A549 (cell line): ENCODE data around the gene APOBEC3B.
"Not testable (repeated sequence)": the region's sequence is repeated elsewhere in the genome, so short reads cannot be mapped to it uniquely, and the experiment has no call there.

Source experiments
- HMGXB4 ChIP-seq: fragments of 250-450 bp; sonication (Bioruptor Pico); IDR thresholded peaks from 2 replicates; pipeline ENCODE4 v1.5.0; 2021; ENCODE audit warnings: mild to moderate bottlenecking, moderate library complexity, borderline replicate concordance
- HOXA7 ChIP-seq: fragments of 250-450 bp; sonication (Bioruptor Pico); IDR thresholded peaks from 2 replicates; pipeline ENCODE4 v1.5.0; 2020; ENCODE audit warnings: mild to moderate bottlenecking, moderate library complexity
- PHF8 ChIP-seq: fragments of 200-600 bp; sonication (generic); IDR thresholded peaks from 2 replicates; pipeline ENCODE4 v1.6.1; 2016; ENCODE audit warnings: low read depth, mild to moderate bottlenecking, antibody characterized with exemption, moderate library complexity, borderline replicate concordance
- RAD21 ChIP-seq, 2 experiments: fragments of >200 bp in 1 of 2; sonication (Bioruptor Twin) in 1 of 2; formaldehyde crosslinking in 1 of 2; IDR thresholded peaks in 1 of 2; conservative IDR thresholded peaks in 1 of 2; 2 replicates in 1 of 2; 3 replicates in 1 of 2; pipeline ENCODE4 v1.6.1; 2012 to 2018; ENCODE audit warnings: inconsistent platforms in 1 of 2
- RFX5 ChIP-seq: fragments of 450-650 bp; IDR thresholded peaks from 2 replicates; pipeline ENCODE4 v1.7.1; 2014; ENCODE audit warnings: antibody characterized with exemption, mild to moderate bottlenecking, moderate library complexity
- TF ChIP-seq, protein P1 (sequence below): fragments of >200 bp; sonication (Bioruptor Twin); formaldehyde crosslinking; IDR thresholded peaks from 3 replicates; pipeline ENCODE4 v1.5.1; 2016
- TF ChIP-seq, protein P2 (sequence below): fragments of 200-600 bp; sonication (generic); IDR thresholded peaks from 2 replicates; pipeline ENCODE4 v1.6.1; 2016; ENCODE audit warnings: antibody characterized with exemption, mild to moderate bottlenecking, moderate library complexity

DNA sequence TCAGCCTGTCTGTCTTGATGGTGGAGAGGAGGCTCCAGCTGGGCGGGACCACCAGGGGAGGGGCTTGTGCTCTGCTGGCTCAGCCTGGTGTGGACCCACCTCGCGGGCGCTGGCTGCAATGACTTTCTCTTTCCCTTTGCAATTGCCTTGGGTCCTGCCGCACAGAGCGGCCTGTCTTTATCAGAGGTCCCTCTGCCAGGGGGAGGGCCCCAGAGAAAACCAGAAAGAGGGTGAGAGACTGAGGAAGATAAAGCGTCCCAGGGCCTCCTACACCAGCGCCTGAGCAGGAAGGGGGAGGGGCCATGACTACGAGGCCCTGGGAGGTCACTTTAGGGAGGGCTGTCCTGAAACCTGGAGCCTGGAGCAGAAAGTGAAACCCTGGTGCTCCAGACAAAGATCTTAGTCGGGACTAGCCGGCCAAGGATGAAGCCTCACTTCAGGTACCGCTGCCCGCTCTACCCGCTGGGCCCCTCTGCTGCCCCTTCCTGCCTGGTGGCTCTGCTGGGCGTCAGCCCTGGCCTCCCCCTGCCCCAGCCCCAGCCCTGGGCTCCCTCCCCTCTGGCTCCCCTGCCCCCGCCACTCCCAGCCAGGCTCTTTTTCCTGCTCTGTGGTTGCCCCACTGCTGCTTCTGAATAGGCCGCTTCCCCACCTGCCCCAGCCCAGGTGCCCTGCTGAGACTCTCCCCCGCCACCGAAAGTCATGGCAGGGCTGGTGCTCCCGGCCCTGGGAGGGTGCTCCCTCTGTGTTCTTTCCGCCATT is 58.6 kb downstream of the APOBEC3B start, which contains the start of gene APOBEC3F:
- TF ChIP-seq, protein P1, sequence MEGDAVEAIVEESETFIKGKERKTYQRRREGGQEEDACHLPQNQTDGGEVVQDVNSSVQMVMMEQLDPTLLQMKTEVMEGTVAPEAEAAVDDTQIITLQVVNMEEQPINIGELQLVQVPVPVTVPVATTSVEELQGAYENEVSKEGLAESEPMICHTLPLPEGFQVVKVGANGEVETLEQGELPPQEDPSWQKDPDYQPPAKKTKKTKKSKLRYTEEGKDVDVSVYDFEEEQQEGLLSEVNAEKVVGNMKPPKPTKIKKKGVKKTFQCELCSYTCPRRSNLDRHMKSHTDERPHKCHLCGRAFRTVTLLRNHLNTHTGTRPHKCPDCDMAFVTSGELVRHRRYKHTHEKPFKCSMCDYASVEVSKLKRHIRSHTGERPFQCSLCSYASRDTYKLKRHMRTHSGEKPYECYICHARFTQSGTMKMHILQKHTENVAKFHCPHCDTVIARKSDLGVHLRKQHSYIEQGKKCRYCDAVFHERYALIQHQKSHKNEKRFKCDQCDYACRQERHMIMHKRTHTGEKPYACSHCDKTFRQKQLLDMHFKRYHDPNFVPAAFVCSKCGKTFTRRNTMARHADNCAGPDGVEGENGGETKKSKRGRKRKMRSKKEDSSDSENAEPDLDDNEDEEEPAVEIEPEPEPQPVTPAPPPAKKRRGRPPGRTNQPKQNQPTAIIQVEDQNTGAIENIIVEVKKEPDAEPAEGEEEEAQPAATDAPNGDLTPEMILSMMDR: not testable (repeated sequence)
- TF ChIP-seq RFX5; PHF8; HMGXB4 (CRISPR knock-in tag); RAD21 (conservative IDR thresholded peaks at IDR 0.05 in 1 of 2, IDR thresholded peaks at IDR 0.05 in 1 of 2); HOXA7 (CRISPR knock-in tag): not testable (repeated sequence)
- TF ChIP-seq, protein P2, sequence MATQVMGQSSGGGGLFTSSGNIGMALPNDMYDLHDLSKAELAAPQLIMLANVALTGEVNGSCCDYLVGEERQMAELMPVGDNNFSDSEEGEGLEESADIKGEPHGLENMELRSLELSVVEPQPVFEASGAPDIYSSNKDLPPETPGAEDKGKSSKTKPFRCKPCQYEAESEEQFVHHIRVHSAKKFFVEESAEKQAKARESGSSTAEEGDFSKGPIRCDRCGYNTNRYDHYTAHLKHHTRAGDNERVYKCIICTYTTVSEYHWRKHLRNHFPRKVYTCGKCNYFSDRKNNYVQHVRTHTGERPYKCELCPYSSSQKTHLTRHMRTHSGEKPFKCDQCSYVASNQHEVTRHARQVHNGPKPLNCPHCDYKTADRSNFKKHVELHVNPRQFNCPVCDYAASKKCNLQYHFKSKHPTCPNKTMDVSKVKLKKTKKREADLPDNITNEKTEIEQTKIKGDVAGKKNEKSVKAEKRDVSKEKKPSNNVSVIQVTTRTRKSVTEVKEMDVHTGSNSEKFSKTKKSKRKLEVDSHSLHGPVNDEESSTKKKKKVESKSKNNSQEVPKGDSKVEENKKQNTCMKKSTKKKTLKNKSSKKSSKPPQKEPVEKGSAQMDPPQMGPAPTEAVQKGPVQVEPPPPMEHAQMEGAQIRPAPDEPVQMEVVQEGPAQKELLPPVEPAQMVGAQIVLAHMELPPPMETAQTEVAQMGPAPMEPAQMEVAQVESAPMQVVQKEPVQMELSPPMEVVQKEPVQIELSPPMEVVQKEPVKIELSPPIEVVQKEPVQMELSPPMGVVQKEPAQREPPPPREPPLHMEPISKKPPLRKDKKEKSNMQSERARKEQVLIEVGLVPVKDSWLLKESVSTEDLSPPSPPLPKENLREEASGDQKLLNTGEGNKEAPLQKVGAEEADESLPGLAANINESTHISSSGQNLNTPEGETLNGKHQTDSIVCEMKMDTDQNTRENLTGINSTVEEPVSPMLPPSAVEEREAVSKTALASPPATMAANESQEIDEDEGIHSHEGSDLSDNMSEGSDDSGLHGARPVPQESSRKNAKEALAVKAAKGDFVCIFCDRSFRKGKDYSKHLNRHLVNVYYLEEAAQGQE: not testable (repeated sequence)
